Peyer's patch (tissue), 4 donors: ENCODE measurements around the gene RAMP3.

ENCODE experiments used
- CTCF ChIP-seq, 6 experiments: fragments of 450-650 bp in 4 of 6; fragments of 200-600 bp in 2 of 6; sonication (generic) in 1 of 6; IDR thresholded peaks; one replicate each; pipeline ENCODE4 v1.5.1; 2017 to 2019; ENCODE audit warnings: antibody characterized with exemption in 6 of 6, mild to moderate bottlenecking in 3 of 6, moderate library complexity in 1 of 6
- POLR2A ChIP-seq, 2 donors: fragments of 450-650 bp; IDR thresholded peaks; one replicate each; pipeline ENCODE4 v1.5.1; 2017; ENCODE audit warnings: antibody characterized with exemption in 2 of 2, mild to moderate bottlenecking in 2 of 2, moderate library complexity in 2 of 2

DNA sequence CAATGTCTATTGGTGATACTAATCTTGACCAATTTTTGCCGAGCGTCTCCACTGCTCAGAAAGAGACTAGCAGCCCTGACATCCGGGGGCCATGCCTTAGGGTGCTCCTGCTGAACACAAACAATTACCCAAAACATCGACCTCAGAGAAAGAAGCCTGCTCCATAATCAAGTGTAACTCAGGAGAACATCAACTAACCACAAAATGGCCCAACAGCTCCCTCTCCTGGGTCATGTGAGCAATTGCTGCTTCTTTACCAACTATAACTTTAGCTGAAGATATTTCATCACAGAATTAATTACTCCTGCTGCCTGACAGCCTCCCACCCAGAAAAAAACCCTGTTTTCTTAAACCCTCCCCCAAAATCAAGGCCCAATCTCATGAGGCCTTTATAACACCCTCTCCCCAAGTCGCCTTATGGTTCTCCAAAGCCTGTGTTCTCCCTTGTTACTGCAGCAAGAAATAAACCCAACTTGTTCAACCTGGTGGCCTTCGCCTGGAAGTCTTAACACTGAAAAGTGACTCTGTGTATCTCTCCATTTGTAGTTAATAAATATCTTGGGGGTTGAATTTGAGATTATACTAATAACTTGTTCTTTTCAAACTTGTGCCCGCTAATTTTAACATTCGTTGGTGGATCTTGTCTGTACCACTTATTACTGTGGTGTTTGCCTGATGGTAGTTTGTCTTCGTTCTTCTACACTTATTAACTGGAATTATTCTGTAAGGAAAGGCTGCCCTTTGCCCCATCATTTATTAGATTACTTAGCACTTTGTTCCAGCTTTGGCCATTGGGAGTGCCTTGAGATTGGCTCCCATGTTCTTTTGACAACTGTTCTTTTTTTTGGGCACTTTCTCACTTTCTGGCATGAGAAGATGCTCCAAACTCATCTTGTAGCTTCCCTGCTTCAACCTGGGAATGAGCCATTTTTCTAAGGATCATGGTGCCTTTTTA lies 21.2 kb upstream of the RAMP3 start:
- TF ChIP-seq POLR2A (IDR thresholded peaks at IDR 0.05) (no peak), CTCF (IDR thresholded peaks at IDR 0.05) (peak; percentile 70 to 97 (median 92))
